ENCODE results near the gene ANKRD63.
A peak's percentile ranks its signal among the peaks of the same experiment; 100 is the strongest.

Gene ANKRD63

DNA sequence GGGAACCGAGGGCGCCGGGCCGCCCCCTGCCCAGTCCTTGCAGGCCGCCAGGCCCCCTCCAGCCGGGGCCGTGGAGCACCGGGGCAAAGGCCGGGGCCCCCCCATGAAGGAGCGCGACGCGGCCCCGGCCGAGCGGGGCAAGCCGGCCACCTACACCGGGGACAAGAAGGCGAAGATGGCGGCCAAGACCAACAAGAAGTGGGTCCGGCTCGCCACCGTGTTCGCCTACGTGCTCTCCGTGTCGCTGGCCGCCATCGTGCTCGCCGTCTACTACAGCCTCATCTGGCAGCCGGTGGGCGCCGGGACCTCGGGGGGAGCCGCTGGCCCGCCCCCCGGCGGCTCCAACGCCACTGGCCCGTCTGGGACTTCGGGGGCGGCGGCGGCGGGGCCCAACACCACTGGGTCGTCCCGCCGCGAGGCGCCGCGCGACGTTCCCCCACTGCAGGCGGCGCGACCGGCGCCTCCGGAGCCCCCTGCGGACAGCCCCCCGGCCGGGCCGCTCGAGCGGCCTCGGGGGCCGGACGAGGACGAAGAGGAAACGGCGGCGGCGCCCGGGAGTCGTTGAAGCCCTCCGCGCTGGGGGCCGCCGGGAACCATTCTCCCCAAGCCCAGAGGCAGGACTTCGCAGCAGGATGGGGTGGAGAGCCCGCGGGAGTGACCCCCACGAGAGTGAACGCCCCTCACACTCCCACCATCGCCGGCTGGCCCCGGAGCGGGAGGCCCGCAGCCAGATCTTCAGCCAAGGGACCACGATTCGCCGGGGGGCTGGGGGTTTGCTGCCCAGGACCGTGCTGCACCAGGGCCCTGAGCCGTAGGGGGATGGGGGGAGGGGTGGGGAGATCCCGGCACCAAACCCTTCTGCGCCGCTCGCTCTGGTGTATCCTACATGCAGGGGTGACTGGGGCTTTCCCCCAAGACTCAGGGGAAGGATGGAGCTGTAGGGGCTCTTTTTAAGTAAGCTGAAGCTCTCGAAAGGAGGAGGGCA lies 41.4 kb upstream of the ANKRD63 start:
- CTCF ChIA-PET = interaction anchor here (1.3 to 24.3 kb wide), 10 partner anchors 10 to 107 kb away, joined by 4 to 500 read pairs (median 106); partner anchors contain the start of genes CCDC9B, INAFM2 and PLCB2
- TF ChIP-seq, protein P1, sequence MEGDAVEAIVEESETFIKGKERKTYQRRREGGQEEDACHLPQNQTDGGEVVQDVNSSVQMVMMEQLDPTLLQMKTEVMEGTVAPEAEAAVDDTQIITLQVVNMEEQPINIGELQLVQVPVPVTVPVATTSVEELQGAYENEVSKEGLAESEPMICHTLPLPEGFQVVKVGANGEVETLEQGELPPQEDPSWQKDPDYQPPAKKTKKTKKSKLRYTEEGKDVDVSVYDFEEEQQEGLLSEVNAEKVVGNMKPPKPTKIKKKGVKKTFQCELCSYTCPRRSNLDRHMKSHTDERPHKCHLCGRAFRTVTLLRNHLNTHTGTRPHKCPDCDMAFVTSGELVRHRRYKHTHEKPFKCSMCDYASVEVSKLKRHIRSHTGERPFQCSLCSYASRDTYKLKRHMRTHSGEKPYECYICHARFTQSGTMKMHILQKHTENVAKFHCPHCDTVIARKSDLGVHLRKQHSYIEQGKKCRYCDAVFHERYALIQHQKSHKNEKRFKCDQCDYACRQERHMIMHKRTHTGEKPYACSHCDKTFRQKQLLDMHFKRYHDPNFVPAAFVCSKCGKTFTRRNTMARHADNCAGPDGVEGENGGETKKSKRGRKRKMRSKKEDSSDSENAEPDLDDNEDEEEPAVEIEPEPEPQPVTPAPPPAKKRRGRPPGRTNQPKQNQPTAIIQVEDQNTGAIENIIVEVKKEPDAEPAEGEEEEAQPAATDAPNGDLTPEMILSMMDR (IDR thresholded peaks at IDR 0.05; ENCODE audit: insufficient read depth, low read length, missing control alignments) = no peak
- DNase-seq (ENCODE audit: low read depth, low spot score) = no peak
- H3K4me3 ChIP-seq (ENCODE audit: low read depth, low read length) = peak overlapping the region; percentile 73
- POLR2A ChIA-PET = interaction anchor here (1.0 kb wide), 1 partner anchor 19 kb away, joined by 4 read pairs; no protein-coding TSS in a partner anchor

DNA sequence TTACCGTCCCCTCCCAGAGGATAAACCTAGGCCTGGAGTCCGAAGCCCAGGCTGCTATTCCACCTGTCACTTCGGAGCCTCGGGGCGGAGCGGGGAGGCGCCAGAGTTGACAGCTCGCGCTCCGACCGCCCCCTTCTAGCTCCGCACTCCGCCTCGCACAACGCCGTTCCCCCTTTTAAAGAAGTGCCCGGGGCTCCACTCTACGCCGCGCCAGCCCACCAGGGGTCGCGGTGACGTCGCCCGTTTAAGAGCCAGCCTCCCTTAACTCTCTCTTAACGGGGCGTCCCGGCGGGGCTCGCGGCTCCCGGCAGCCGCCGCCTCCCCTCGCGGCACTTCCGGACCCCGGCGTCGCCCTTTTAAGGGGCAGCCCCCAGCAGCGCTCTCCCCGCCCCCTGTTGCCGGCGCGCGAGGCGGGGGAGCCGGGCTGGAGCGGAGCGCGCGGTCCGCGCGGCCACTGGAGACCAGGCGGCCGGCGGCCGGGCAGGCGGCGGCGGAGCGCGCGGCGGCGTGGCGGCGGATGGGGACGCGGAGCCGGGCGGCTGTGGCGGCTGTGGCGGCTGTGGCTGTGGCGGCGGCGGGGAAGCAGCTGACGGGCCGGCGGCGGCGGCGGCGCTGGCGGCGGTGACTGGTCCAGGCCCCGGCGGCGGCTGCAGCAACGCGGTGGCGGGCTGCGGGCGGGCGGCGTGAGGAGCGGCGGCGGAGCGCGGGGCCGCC lies 40.5 kb upstream of the ANKRD63 start, which contains the start of gene INAFM2:
INAFM2 (plus strand) TSS at position 454 of the 714 bp plus-strand sequence. CDS start 364 bp downstream, outside the sequence.
- no peak for DNase-seq (ENCODE audit: low read depth, low spot score)
- POLR2A ChIA-PET = interaction anchor here (0.6 to 1.5 kb wide), 7 partner anchors 11 to 742 kb away, joined by 3 to 13 read pairs (median 4); partner anchors contain the start of genes IVD and THBS1
- TF ChIP-seq, protein P1 (IDR thresholded peaks at IDR 0.05; ENCODE audit: insufficient read depth, low read length, missing control alignments) = peak; percentile 70
- CTCF ChIA-PET = interaction anchor here (0.8 to 24.3 kb wide), 16 partner anchors 9 to 276 kb away, joined by 3 to 500 read pairs (median 6); partner anchors contain the start of genes ANKRD63, CCDC9B, DISP2 and KNSTRN
- peak within 1 kb of the TSS; percentile 73 for H3K4me3 ChIP-seq (ENCODE audit: low read depth, low read length)

DNA sequence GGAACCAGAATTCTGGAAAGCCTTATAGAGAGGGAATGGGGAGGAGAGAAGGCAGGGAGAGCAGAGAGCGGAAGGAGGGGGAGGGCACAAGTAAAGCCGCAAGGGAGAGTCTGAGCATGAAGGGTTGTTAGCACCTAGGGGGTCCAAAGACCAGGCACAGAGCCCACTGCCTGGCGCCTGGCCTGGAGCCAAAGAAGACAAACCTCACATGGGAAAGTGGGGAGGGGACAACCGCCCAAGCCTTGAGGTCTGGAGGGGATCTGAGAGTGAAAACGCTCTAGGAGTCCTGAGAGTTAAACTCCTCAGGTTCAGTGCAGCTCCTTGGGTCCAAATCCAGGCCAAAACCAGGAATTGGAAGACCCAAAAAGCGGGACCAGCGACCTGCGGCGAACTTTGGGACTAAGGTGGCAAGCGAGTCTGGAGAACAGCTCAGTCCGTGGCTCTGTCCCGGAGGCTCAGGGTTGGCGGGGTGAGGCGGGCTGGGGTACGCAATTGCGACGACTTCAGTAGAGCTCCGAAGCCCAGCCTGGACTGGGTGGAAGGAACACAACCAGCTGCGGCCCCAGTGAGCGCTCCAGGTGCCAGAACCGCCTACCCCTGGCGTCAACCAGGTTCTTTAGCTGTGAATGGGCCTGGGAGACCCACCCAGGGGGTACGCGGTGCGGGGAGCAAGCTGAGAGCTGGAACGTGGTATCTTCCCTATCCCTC lies 39.8 kb upstream of the ANKRD63 start:
- TF ChIP-seq, protein P1 (IDR thresholded peaks at IDR 0.05; ENCODE audit: insufficient read depth, low read length, missing control alignments) = no peak
- H3K4me3 ChIP-seq (ENCODE audit: low read depth, low read length) = peak overlapping the region; percentile 73
- ChIA-PET POLR2A (interaction anchor here (0.6 to 1.5 kb wide), 7 partner anchors 11 to 742 kb away, joined by 3 to 13 read pairs (median 4); partner anchors contain the start of genes IVD and THBS1), CTCF (interaction anchor here (0.8 to 24.3 kb wide), 20 partner anchors 8 to 275 kb away, joined by 3 to 500 read pairs (median 6); partner anchors contain the start of genes ANKRD63, CCDC9B, DISP2 and IVD)
- no peak for DNase-seq (ENCODE audit: low read depth, low spot score)

DNA sequence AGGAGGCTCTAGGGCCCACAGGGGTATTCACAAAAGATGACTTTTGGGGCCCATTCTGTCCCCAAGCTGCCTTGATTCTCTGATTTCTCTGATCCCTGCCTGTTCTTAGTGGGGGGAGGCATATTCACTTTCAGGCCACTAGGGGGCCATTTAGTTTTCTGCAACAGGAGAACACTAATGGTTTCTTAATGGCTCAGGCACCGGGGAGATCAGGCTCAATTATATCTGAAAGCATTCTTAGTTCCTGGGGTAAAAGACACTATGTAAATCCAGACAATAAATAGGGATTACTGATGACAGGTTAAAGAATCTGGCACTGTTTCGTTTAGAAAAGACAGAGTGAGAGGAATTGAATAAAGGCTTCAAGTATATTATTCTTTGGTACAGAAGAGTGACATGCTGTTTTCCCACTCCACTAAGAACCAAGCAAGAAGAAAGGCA lies 38.1 kb upstream of the ANKRD63 start:
- ChIA-PET POLR2A (no interaction called here), CTCF (interaction anchor here (0.7 to 24.3 kb wide), 22 partner anchors 12 to 274 kb away, joined by 3 to 500 read pairs (median 6); partner anchors contain the start of genes ANKRD63, BAHD1, CCDC9B and IVD)

DNA sequence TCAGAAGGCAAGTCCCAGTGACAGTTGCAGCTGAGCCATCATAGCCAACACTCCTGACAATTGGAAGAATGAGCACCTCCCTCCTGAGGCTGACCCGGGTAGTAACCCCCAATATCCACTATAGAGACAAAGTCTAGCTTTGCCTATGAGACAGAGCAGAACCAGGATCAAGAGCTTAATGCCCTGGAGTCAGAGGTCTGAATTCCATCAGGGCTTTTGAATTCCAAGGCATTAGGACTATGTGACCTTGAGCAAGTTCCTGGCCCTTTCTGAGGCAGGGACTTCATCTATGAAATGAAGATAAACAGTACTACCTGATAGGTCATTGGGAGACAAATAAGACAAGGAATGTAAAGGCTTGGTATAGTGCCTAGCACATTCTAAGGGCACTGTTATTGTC lies 37.5 kb upstream of the ANKRD63 start:
- TF ChIP-seq, protein P1 (IDR thresholded peaks at IDR 0.05; ENCODE audit: insufficient read depth, low read length, missing control alignments) = no peak
- CTCF ChIA-PET = interaction anchor here (1.0 to 24.3 kb wide), 15 partner anchors 11 to 103 kb away, joined by 3 to 500 read pairs (median 14); partner anchors contain the start of genes ANKRD63, CCDC9B, IVD and PLCB2
- POLR2A ChIA-PET = no interaction called here
- DNase-seq (ENCODE audit: low read depth, low spot score) = no peak
- no peak overlapping the region for H3K4me3 ChIP-seq (ENCODE audit: low read depth, low read length)

More for the DNA sequence above, 38.1 kb upstream of the ANKRD63 start:
- no peak overlapping the region for H3K4me3 ChIP-seq (ENCODE audit: low read depth, low read length)
- no peak for DNase-seq (ENCODE audit: low read depth, low spot score)
- TF ChIP-seq, protein P1 (IDR thresholded peaks at IDR 0.05; ENCODE audit: insufficient read depth, low read length, missing control alignments) = peak; percentile 70

Data from AG04449 (cell line).